MM.1S (cell line): ENCODE data around the gene ZNF844.

Source experiments
- EZH2 ChIP-seq: fragments of 300-600 bp; sonication (generic); optimal IDR thresholded peaks from 2 replicates; pipeline ENCODE3; 2017; ENCODE audit warnings: low read depth, mild to moderate bottlenecking, antibody characterized with exemption, low read length, mixed read lengths
- EZH2phosphoT487 ChIP-seq: fragments of 300-600 bp; sonication (generic); IDR thresholded peaks from 2 replicates; pipeline ENCODE4 v1.6.1; 2018; ENCODE audit warnings: antibody characterized with exemption, low read length
- TF ChIP-seq, protein P1 (sequence below): fragments of 300-600 bp; sonication (generic); IDR thresholded peaks from 2 replicates; pipeline ENCODE4 v1.5.1; 2016; ENCODE audit warnings: antibody characterized with exemption, low read length, mixed read lengths

GRCh38 chr19:12098040-12098439, 33.5 kb downstream of the ZNF844 start:
- TF ChIP-seq, protein P1, sequence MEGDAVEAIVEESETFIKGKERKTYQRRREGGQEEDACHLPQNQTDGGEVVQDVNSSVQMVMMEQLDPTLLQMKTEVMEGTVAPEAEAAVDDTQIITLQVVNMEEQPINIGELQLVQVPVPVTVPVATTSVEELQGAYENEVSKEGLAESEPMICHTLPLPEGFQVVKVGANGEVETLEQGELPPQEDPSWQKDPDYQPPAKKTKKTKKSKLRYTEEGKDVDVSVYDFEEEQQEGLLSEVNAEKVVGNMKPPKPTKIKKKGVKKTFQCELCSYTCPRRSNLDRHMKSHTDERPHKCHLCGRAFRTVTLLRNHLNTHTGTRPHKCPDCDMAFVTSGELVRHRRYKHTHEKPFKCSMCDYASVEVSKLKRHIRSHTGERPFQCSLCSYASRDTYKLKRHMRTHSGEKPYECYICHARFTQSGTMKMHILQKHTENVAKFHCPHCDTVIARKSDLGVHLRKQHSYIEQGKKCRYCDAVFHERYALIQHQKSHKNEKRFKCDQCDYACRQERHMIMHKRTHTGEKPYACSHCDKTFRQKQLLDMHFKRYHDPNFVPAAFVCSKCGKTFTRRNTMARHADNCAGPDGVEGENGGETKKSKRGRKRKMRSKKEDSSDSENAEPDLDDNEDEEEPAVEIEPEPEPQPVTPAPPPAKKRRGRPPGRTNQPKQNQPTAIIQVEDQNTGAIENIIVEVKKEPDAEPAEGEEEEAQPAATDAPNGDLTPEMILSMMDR = no peak
- TF ChIP-seq EZH2 = no peak
- no peak for TF ChIP-seq EZH2phosphoT487
